Hepatocyte (in vitro differentiated cells): Measurements from ENCODE around the gene DCLK2. TPM values are rescaled to one million over a fixed set of nuclear protein-coding genes. Genes with fewer than 3 reads are reported as not detected.

Experiments used
- DNase-seq: peaks from one replicate; pipeline ENCODE4 v3.0.0-alpha.2; 2016; ENCODE audit warnings: low spot score
- H2AFZ ChIP-seq: fragments of 200-600 bp; sonication (generic); 2 replicates; pipeline ENCODE4 v1.6.0; 2016; ENCODE audit warnings: antibody characterized with exemption, mild to moderate bottlenecking
- H3K27ac ChIP-seq: fragments of 200-600 bp; sonication (generic); 2 replicates; pipeline ENCODE4 v1.5.1; 2016; ENCODE audit warnings: mild to moderate bottlenecking
- H3K27me3 ChIP-seq: fragments of 200-600 bp; sonication (generic); 2 replicates; pipeline ENCODE4 v1.6.1; 2016
- H3K36me3 ChIP-seq: fragments of 200-600 bp; sonication (generic); replicated peaks from 2 replicates; pipeline ENCODE4 v1.5.1; 2016; ENCODE audit warnings: low read depth; ENCODE audit not compliant: insufficient read depth
- H3K4me1 ChIP-seq: fragments of 200-600 bp; sonication (generic); 2 replicates; pipeline ENCODE4 v1.5.1; 2016; ENCODE audit warnings: mild to moderate bottlenecking, moderate library complexity; ENCODE audit not compliant: insufficient read depth
- H3K4me2 ChIP-seq: fragments of 200-600 bp; sonication (generic); 2 replicates; pipeline ENCODE4 v1.6.0; 2016
- H3K4me3 ChIP-seq: fragments of 200-600 bp; sonication (generic); 2 replicates; pipeline ENCODE4 v1.5.1; 2016; ENCODE audit warnings: mild to moderate bottlenecking
- H3K79me2 ChIP-seq: fragments of 200-600 bp; sonication (generic); 2 replicates; pipeline ENCODE4 v1.6.0; 2017; ENCODE audit warnings: mild to moderate bottlenecking
- H3K9me2 ChIP-seq: fragments of 200-600 bp; sonication (generic); replicated peaks from 2 replicates; pipeline ENCODE4 v1.6.0; 2017; ENCODE audit warnings: mild to moderate bottlenecking; ENCODE audit not compliant: insufficient read depth
- H3K9me3 ChIP-seq: fragments of 200-600 bp; sonication (generic); 2 replicates; pipeline ENCODE4 v1.5.1; 2016; ENCODE audit warnings: low read depth, mild to moderate bottlenecking
- H4K20me1 ChIP-seq: fragments of 200-600 bp; sonication (generic); 2 replicates; pipeline ENCODE4 v1.6.0; 2016; ENCODE audit warnings: mild to moderate bottlenecking; ENCODE audit not compliant: insufficient read depth, poor library complexity, severe bottlenecking
- EZH2 ChIP-seq: fragments of 200-600 bp; sonication (generic); IDR thresholded peaks from 2 replicates; pipeline ENCODE4 v1.6.1; 2016; ENCODE audit warnings: antibody characterized with exemption, mild to moderate bottlenecking, borderline replicate concordance
- EZH2phosphoT487 ChIP-seq: fragments of 200-600 bp; sonication (generic); IDR thresholded peaks from one replicate; pipeline ENCODE4 v1.6.1; 2018; ENCODE audit warnings: antibody characterized with exemption, mild to moderate bottlenecking, low read depth, moderate library complexity; ENCODE audit not compliant: unreplicated experiment, severe bottlenecking
- WGBS: methylation state at CpG from one replicate; pipeline ENCODE4 v1.1.6; 2016; ENCODE audit warnings: low lambda C conversion rate; ENCODE audit errors: missing lambda C conversion rate; 5-methylcytosine and 5-hydroxymethylcytosine counted together
- polyA plus RNA-seq: library from polyadenylated mRNA; unstranded; fragments of >200 nt; fragmentation: Nextera tagmentation; extraction: Ambion mirVana; gene quantifications from 2 replicates; pipeline ENCODE4 v1.2.1, GENCODE V29; 2016
- total RNA-seq: library from RNA; depleted of rRNA; stranded (reverse); fragments of >200 nt; gene quantifications from 2 replicates; pipeline ENCODE4 v1.2.3, GENCODE V29; 2014
- TF ChIP-seq, protein P1 (sequence below): fragments of 200-600 bp; sonication (generic); IDR thresholded peaks from 2 replicates; pipeline ENCODE4 v1.5.1; 2016; ENCODE audit warnings: antibody characterized with exemption, mild to moderate bottlenecking; ENCODE audit not compliant: poor library complexity

The DCLK2 gene
- total and polyA plus RNA-seq, 2 experiments from 2014 or later: 1.5 to 2.8 TPM

DNA sequence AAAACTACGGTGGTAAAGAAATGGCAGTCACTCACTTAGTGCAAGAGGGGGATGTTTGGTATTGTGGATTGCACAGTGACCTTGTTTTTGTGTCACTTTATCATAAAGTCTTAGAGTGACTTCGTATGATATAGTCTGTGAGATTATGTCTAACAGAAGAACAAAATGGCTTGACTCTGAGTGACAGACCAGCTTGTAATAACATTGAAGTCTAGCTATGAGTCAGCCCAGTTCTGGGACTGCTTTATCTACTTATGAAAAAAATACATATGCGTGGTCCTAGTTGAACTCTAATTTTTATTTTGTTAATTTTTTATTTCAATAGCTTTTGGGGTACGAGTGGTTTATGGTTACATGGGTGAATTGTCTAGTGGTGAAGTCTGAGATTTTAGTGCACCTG is 20.0 kb downstream of the DCLK2 start:
- no peak for TF ChIP-seq EZH2
- TF ChIP-seq, protein P1, sequence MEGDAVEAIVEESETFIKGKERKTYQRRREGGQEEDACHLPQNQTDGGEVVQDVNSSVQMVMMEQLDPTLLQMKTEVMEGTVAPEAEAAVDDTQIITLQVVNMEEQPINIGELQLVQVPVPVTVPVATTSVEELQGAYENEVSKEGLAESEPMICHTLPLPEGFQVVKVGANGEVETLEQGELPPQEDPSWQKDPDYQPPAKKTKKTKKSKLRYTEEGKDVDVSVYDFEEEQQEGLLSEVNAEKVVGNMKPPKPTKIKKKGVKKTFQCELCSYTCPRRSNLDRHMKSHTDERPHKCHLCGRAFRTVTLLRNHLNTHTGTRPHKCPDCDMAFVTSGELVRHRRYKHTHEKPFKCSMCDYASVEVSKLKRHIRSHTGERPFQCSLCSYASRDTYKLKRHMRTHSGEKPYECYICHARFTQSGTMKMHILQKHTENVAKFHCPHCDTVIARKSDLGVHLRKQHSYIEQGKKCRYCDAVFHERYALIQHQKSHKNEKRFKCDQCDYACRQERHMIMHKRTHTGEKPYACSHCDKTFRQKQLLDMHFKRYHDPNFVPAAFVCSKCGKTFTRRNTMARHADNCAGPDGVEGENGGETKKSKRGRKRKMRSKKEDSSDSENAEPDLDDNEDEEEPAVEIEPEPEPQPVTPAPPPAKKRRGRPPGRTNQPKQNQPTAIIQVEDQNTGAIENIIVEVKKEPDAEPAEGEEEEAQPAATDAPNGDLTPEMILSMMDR: no peak
- no peak for TF ChIP-seq EZH2phosphoT487
- Histone ChIP-seq H3K9me3 (no peaks in the 10 kb centered on the region), H3K9me2 (no peaks in the 10 kb centered on the region), H3K4me2 (no peak overlapping the region), H3K36me3 (no peaks in the 10 kb centered on the region), H3K27me3 (no peaks in the 10 kb centered on the region), H2AFZ (no peak overlapping the region), H3K79me2 (no peaks in the 10 kb centered on the region), H3K4me3 (no peak overlapping the region), H3K27ac (no peak overlapping the region), H4K20me1 (no peaks in the 10 kb centered on the region), H3K4me1 (no peaks in the 10 kb centered on the region)
- DNase-seq: no peak
- 89% methylated on average over 4 of the region's 4 CpGs for WGBS

DNA sequence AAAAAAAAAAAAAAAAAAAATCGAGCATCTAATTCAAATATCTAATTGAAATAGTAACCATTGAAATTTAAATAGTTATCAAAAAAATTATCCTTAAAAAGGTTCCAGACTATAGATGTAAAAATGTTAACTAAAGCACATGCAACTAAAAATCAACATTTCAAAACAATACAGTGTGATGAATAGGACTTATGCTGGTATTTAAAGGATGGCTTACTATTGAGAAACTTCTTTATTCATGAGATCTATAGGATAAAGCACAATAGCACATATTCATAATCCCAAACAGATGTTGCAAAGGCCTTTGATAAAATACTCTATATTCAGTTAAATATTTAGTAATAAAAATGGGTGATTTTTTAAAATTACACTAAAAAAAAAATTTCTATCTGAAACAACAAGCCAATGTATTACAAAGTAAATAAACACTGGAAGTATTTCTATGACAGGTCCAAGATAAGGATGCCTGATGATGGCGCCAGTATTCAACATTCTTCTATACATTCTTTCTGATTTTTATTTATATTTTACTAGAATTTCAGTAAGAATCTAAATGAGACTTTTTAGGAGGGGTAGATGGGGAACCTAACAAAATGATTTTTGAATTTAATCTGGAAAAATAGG is 26.3 kb downstream of the DCLK2 start:
- Histone ChIP-seq H3K4me1 (no peaks in the 10 kb centered on the region), H3K9me3 (no peaks in the 10 kb centered on the region), H3K79me2 (no peaks in the 10 kb centered on the region), H3K9me2 (no peaks in the 10 kb centered on the region), H3K27ac (no peak overlapping the region), H4K20me1 (no peaks in the 10 kb centered on the region), H3K4me3 (no peak overlapping the region), H2AFZ (no peak overlapping the region), H3K4me2 (no peak overlapping the region), H3K36me3 (no peaks in the 10 kb centered on the region), H3K27me3 (no peaks in the 10 kb centered on the region)
- no peak for TF ChIP-seq EZH2phosphoT487
- TF ChIP-seq, protein P1: no peak
- no peak for TF ChIP-seq EZH2
- no peak for DNase-seq
- 82% methylated on average over 2 of the region's 2 CpGs for WGBS

DNA sequence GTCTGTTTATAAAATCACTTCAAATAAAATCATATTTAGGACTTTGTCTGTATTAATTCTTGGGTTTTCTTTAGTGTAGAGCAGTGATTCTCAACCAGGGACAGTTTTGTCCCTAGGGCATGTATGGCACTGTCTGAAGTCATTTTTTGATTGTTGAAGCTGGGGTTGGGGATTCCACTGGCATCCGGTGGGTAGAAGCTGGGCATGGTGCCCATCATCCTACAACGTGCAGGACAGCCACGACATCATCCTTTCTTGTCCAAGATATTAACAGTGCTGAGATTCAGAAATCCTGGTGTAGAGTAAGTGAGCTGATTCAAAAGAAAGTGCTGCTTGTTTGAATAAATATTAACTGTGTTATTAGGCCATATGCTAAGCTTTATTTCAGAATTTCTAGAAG is 28.6 kb downstream of the DCLK2 start:
- Histone ChIP-seq H3K4me3 (no peak overlapping the region), H3K27me3 (no peaks in the 10 kb centered on the region), H3K9me3 (no peaks in the 10 kb centered on the region), H3K4me1 (no peaks in the 10 kb centered on the region), H2AFZ (no peak overlapping the region), H3K4me2 (no peak overlapping the region), H3K9me2 (no peaks in the 10 kb centered on the region), H3K79me2 (no peaks in the 10 kb centered on the region), H4K20me1 (no peaks in the 10 kb centered on the region), H3K36me3 (no peaks in the 10 kb centered on the region), H3K27ac (no peak overlapping the region)
- no peak for DNase-seq
- WGBS: 71% methylated on average over 3 of the region's 3 CpGs
- no peak for TF ChIP-seq EZH2
- TF ChIP-seq, protein P1: no peak
- no peak for TF ChIP-seq EZH2phosphoT487
